IMR-90 (cell line): ENCODE results near the gene EFCAB5.

Experiments
- BHLHE40 ChIP-seq: fragments of 150-350 bp; IDR thresholded peaks from 2 replicates; pipeline ENCODE4 v1.6.1; 2016; ENCODE audit warnings: mild to moderate bottlenecking, low read depth, low read length
- CEBPB ChIP-seq: IDR thresholded peaks from 2 replicates; pipeline ENCODE4 v1.6.1; 2012; ENCODE audit warnings: low read depth, low read length, improper control_type of control experiment
- FOS ChIP-seq: fragments of 150-350 bp; IDR thresholded peaks from 2 replicates; pipeline ENCODE4 v1.6.1; 2016; ENCODE audit warnings: low read depth, low read length
- MAFK ChIP-seq: IDR thresholded peaks from 2 replicates; pipeline ENCODE4 v1.6.1; 2012; ENCODE audit warnings: low read depth, low read length, improper control_type of control experiment
- MXI1 ChIP-seq: IDR thresholded peaks from 2 replicates; pipeline ENCODE4 v1.6.1; 2012; ENCODE audit warnings: low read depth, mild to moderate bottlenecking, low read length, moderate library complexity, borderline replicate concordance
- POLR2A ChIP-seq: IDR thresholded peaks from 2 replicates; pipeline ENCODE4 v1.6.1; 2012; ENCODE audit warnings: mild to moderate bottlenecking, low read depth, low read length
- RAD21 ChIP-seq: IDR thresholded peaks from 2 replicates; pipeline ENCODE4 v1.6.1; 2012; ENCODE audit warnings: low read length, improper control_type of control experiment
- RCOR1 ChIP-seq: IDR thresholded peaks from 2 replicates; pipeline ENCODE4 v1.6.1; 2012; ENCODE audit warnings: mild to moderate bottlenecking, low read length, improper control_type of control experiment; ENCODE audit not compliant: insufficient replicate concordance
- RFX5 ChIP-seq: IDR thresholded peaks from 2 replicates; pipeline ENCODE4 v1.8.0; 2012; ENCODE audit warnings: low read depth, mild to moderate bottlenecking, low read length, moderate library complexity
- SMC3 ChIP-seq: fragments of 150-350 bp; IDR thresholded peaks from 2 replicates; pipeline ENCODE4 v1.6.1; 2016; ENCODE audit warnings: low read depth, mild to moderate bottlenecking, antibody characterized with exemption, low read length, moderate library complexity
- TF ChIP-seq, protein P1 (sequence below): conservative IDR thresholded peaks from 2 replicates; pipeline ENCODE4 v1.5.1; 2012; ENCODE audit warnings: mild to moderate bottlenecking, low read depth, low read length, improper control_type of control experiment
- TF ChIP-seq, protein P2 (sequence below): fragments of 150-350 bp; IDR thresholded peaks from 2 replicates; pipeline ENCODE4 v1.6.1; 2016; ENCODE audit warnings: low read depth, mild to moderate bottlenecking, low read length, moderate library complexity, borderline replicate concordance

DNA sequence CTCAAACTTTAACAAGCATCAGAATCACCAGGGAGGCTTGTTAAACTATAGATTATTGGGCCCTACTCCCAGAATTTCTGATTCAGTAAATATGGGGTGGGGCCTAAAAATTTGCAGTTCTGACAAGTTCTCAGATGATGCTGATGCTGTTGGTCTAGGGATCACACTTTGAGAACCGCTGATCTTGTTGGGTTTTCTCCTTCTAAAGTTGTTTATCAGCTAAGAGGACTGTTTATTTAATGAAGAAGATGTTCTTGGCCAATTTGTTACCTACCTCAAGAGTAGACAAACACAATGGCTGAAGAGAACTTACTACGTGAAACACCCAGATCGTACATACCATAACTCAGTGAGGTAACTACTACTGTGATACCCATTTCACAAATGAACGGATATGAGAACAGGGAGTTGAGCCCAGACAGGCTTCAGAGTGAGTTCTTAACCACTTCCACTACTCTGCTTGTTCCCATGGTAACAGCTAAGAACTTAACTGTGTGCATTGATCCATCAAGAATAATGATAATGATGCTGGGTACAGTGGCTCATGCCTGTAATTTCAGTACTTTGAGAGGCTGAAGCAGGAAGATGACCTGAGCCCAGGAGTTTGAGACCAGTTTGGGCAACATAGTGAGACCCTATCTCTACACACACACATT, 89.9 kb downstream of the EFCAB5 start:
- TF ChIP-seq, protein P1, sequence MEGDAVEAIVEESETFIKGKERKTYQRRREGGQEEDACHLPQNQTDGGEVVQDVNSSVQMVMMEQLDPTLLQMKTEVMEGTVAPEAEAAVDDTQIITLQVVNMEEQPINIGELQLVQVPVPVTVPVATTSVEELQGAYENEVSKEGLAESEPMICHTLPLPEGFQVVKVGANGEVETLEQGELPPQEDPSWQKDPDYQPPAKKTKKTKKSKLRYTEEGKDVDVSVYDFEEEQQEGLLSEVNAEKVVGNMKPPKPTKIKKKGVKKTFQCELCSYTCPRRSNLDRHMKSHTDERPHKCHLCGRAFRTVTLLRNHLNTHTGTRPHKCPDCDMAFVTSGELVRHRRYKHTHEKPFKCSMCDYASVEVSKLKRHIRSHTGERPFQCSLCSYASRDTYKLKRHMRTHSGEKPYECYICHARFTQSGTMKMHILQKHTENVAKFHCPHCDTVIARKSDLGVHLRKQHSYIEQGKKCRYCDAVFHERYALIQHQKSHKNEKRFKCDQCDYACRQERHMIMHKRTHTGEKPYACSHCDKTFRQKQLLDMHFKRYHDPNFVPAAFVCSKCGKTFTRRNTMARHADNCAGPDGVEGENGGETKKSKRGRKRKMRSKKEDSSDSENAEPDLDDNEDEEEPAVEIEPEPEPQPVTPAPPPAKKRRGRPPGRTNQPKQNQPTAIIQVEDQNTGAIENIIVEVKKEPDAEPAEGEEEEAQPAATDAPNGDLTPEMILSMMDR: no peak
- TF ChIP-seq SMC3 (no peak), POLR2A (no peak), RAD21 (no peak), RFX5 (no peak), CEBPB (no peak), MXI1 (no peak), FOS (no peak), RCOR1 (no peak), BHLHE40 (no peak), MAFK (no peak)
- TF ChIP-seq, protein P2, sequence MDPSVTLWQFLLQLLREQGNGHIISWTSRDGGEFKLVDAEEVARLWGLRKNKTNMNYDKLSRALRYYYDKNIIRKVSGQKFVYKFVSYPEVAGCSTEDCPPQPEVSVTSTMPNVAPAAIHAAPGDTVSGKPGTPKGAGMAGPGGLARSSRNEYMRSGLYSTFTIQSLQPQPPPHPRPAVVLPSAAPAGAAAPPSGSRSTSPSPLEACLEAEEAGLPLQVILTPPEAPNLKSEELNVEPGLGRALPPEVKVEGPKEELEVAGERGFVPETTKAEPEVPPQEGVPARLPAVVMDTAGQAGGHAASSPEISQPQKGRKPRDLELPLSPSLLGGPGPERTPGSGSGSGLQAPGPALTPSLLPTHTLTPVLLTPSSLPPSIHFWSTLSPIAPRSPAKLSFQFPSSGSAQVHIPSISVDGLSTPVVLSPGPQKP: no peak
